NCI-H128 (cell line): ENCODE measurements around the gene SEMA5A.

Experiments used
- DNase-seq: peaks from one replicate; lab custom pipeline; 2025; ENCODE audit not compliant: unreplicated experiment; lab: John Stamatoyannopoulos, UW

SEMA5A gene, protein sequence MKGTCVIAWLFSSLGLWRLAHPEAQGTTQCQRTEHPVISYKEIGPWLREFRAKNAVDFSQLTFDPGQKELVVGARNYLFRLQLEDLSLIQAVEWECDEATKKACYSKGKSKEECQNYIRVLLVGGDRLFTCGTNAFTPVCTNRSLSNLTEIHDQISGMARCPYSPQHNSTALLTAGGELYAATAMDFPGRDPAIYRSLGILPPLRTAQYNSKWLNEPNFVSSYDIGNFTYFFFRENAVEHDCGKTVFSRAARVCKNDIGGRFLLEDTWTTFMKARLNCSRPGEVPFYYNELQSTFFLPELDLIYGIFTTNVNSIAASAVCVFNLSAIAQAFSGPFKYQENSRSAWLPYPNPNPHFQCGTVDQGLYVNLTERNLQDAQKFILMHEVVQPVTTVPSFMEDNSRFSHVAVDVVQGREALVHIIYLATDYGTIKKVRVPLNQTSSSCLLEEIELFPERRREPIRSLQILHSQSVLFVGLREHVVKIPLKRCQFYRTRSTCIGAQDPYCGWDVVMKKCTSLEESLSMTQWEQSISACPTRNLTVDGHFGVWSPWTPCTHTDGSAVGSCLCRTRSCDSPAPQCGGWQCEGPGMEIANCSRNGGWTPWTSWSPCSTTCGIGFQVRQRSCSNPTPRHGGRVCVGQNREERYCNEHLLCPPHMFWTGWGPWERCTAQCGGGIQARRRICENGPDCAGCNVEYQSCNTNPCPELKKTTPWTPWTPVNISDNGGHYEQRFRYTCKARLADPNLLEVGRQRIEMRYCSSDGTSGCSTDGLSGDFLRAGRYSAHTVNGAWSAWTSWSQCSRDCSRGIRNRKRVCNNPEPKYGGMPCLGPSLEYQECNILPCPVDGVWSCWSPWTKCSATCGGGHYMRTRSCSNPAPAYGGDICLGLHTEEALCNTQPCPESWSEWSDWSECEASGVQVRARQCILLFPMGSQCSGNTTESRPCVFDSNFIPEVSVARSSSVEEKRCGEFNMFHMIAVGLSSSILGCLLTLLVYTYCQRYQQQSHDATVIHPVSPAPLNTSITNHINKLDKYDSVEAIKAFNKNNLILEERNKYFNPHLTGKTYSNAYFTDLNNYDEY

DNA sequence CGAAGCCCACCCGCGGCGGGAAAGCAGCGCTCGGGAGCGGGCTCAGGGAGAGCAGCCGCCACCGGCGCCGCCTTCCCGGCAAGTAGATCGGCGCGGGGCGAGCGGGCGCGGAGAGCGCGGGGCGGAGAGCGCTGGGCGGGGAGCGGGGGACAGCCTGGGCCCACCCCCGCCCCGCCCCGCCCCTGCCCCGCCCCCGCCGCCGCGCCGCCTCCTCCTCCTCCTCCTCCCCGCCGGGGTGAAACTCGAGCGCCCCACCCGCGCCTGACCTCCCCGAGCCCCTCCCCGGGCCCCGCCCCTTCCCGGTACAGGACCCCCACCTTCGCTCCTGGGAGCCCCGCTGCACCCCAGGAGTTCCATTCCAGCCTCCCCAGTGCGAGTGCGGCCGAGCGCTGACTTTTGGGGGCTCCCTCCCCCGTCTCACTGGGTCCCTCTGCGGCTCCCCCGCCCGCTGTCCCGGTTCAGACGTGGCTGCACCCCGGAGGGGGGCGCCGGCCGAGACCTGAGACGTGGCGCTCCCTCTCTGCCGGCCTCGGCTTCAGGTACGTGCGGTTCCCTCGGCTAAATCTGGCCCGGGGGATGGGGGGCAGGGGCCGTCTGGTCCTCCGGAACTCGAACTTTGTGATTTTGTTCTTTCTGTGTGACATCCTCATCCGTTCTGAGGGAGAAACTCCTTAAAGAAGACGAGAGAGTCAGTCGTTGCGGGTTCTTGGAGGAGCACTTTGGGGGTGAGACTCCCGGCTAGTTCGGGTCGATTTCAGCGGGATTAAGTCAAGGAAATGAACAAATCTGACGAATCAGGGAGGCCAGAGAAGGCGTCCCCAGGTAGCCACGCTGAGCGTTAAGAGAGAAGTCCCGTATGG lies at the start of gene SEMA5A:
SEMA5A (minus strand) TSS at position 84 of the 860 bp plus-strand sequence. CDS start 166,129 bp downstream, outside the sequence.
- DNase-seq: no peak

DNA sequence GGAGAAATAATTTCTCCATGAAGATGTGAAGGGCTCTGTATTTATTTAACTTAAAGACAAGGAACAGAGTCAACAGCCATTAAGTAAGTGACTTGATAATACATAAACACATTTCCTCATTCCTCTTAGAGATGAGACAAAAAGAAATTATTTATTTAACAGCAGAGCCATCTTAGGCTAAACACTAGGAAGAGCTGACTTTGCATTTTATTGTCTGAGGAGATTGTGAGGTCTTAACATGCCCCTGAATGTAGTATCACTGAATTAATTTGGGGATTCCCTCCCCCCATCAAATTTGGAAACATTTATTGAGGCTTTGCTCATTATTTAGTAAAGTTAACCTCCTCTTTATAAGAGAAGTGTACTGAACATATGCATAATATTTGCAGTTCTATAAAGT lies 49.0 kb upstream of the SEMA5A start:
- no peak for DNase-seq

DNA sequence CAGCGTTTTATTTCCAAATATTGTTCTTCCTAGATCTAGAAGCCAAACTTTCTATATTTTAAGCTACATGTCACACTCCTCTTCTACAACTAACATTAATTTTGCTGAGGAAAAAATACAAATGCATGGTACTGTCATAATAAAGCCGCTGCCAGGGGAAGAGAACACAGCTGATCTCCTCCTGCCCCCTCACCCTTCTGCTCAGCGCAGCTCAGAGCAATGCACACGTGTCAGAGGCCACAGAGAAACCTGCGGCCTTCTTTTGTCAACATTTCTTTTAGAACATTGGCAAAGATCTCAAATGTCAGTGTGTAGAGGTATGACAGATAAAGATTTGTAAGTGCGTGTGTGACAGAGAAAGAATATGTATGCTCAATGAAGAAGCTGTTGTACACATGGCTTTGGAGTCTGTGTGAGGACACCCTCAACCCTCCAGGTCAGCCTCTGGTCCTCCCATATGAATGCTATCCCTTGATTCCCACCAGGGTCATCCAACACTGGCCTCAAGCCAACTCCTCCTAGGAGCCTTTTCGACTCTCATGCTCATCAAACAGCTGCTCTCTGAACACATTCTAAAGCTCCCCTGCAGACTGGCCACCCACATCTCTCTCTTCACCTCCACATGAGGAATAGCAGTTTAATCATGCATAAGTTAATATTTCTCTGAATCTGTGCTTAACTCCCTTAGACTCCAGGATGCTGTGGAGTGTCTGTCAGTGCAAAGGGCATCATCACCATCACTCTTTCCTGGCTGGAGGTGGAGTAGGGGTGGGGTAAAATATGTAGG lies 43.4 kb upstream of the SEMA5A start:
- DNase-seq: no peak

DNA sequence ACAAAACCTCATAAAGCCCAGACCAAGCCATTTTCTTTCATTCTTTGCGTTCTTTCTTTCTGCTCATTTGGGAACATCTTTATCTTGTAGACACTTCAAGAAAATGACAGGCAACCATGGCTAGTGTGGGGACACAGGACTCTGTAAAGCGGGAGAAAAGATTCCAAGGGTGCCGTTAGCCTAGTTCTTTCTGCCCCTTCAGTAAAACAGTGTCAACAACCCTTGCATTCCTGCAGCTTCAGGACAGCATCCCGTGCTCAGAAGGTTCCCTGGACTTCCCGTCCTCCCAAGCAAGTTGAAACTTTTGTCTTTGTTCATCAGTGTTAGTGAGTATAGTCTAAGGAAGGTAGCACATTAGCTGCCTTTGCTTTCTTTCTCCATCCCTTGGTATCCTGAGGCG lies 42.4 kb upstream of the SEMA5A start:
- DNase-seq: no peak

DNA sequence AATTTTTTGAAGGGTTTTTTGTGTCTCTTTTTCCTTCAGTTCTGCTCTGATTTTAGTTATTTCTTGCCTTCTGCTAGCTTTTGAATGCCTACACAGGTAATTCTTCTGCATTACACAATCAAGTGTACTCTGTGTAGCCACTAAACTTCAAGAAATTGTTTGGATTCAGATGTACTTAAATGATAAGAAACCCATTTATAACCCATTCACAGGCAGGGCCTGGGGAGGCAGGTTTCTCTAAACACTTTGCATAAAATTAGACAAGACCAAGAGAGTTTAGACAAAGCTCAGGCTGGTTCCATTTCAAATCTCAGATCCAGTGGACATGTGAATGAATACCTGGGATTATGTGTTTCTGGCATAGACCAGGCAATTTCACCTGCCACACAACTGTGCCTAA lies 41.3 kb upstream of the SEMA5A start:
- no peak for DNase-seq

DNA sequence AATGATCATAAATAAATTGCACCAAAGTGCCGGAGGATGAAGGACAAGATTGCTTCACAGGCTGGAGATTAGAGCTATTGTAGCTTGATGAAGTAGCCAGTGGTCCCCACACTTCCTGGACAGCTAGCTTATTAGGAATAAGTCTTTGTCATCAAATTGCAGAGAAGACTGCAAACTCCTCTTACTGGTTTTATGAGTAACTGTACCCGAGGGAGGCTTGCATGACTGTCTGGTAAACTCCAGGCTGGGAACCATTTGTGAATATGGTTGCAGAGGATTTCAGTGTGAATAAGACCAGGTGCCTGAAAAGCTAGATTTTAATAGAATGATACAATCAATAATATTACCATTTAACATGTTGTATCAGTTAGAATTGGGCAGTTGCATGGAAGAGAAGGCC lies 36.5 kb upstream of the SEMA5A start:
- DNase-seq: no peak

DNA sequence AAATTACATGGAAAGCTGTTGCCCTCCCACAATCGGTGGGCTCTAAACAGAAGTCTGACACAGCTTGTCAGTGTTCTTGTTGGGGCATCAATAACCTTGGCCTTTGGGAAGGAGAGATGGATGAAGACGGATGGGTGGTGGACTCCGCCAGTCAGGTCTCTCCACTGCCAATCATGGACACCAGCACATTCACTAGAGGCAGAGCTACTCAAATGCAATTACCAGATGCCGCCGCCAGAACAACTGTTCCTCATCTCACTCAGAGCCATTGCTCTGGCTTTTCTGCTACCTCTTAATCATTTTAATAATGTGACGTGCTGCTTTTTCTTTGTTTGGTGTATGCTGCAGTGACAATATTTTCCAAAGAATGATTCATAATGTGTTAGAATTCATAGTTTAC lies 27.9 kb upstream of the SEMA5A start:
- DNase-seq: no peak

DNA sequence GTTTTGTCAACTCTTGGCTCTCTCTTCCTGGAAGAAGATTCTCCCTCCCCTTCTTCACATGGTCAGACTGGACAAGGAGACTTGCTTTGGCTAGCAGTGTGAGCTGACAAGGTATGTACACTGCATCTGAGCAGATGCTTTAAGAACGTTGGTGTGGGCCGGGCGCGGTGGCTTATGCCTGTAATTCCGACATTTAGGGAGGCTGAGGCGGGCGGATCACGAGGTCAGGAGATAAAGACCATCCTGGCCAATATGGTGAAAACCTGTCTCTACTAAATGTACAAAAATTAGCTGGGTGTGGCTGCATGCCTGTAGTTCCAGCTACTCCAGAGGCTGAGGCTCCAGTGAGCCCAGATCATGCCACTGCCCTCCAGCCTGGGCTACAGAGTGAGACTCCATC lies 26.4 kb upstream of the SEMA5A start:
- DNase-seq: no peak

DNA sequence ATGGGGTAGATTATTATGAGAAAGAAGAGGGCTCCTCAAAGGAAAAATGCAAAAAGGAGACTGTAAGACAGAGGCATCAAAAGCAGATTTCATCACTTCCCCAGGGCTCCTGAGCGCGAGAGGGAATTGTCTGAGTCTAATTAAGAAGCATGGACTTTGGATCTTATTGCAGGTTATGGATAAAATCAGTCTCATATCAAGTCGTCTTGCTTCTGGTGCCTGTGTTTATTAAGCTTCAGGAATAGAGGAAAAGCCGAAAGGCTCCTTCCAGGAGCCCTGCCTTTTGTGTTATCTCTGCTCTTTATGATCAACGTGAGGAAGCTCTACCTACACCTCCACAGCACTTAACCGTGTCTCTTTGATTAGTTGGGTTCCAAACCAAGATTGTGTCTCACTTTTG lies 25.0 kb upstream of the SEMA5A start:
- DNase-seq: no peak

DNA sequence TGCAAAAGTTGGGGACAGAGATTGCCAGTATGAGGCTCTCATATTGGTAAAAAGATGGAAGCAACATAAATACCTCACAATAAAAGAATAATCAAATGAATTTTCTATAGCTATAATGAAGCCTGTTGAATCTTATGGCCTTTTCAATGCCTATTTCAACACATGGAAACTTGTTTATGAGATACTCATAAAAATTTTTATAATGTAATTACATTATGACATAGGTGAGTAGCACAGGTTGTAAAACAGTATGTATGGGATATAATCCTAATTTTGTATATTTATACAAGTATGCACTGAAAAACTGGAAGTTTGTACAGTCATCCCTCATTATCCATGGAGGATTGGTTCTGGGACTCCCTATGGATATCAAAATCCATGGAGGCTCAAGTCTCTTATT lies 21.2 kb upstream of the SEMA5A start:
- DNase-seq: no peak

DNA sequence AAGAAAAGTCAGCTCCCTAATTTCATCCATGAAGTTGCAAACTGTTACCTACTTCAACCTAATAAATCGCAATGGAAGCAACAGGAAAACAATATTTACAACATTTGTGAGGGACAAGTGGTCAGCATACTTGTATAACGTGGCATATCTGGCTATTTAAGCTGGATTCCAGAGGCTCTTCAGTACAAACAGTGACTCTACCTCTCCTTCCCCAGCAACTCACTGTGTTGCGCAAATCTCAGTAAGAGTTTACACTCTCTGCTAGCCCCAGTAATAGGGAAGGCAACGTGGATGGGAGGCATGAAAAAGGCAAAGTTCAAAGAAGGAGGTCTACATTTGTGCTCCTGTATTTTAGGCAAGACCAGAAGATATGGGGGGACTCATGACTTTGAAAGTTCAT lies 18.9 kb upstream of the SEMA5A start:
- no peak for DNase-seq

DNA sequence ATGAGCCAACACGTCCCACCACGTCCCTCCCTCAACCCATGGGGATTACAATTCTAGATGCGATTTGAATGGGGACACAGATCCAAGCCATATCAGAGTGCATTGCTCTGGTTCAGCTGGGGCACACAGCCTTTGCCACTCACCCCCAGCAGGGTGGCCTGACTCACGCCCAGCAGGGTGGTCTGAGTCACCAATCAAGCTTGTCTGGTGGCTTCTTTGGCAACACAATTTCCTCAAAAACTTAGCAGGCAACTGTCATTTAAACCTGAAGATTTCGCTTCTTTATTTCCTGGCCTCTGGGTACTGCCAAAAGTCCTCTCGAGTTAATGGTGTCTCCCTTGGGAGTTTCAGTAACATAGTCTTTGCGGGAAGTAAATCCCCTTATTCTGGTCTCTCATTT lies 16.3 kb upstream of the SEMA5A start:
- no peak for DNase-seq

DNA sequence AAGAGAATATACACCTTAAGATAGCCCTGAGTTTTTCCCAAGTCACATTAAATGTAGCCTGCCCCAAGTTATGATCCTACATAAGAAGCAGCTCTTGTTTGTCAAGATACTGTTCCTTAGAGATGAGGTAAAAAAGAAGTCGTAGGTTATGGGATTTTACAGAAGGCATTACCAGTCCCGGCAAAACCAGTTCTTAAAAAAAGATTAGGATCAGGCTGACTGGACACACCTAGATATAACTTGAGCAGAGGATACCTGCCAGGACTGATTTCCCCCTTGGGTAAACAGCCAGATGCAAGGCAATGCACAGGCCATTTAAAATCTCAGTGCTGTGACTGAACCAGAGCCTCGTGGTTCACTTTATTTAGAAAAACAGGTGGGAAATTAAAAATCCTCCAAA lies 14.1 kb upstream of the SEMA5A start:
- no peak for DNase-seq

DNA sequence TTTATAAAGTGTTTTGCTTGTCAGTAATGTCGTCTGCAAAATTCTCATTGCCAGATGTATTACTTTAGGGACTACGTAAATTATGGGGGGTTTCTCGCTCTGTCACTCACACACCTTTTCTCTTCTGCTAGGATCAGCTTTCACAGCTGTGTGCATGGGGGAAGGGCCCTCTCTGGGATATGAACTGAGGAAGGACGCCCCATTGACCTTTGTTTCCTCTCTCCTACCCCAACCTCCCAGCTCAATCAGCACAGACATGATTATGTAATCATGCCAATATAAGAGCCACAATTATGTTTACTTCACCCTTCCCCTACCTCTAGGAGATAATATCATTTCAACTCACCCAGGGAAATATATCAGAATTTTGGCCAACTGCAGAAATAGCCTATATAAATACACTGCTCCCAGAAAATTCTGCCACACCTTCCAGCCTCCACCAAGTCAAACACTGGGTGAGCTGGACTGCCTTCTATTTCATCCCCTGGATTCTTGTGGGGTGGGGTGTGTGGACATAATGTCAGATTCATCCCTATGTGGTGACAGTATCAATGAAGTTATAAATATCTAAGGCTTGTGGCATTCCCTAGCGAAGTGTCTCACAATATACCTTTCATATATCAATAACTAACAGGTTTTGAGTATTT lies 12.6 kb upstream of the SEMA5A start:
- DNase-seq: no peak

DNA sequence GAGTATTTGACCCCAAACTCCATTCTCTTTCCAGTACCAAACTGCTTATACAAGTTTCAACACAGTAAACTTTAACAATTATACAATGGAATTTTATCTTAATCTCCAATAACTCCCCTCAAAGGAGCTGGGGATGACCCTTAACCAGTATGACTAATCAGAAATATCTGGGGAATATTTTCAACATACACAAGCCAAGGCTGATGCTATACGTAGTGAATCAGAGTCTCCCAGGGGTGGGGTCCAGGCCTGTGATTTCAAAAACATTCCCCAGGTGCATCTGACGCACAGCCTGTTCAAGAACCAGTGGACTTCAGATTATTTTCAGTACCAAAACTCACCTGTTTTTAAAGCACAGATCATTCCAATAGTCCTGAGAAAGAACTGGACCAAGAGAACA lies 11.8 kb upstream of the SEMA5A start:
- DNase-seq: no peak

DNA sequence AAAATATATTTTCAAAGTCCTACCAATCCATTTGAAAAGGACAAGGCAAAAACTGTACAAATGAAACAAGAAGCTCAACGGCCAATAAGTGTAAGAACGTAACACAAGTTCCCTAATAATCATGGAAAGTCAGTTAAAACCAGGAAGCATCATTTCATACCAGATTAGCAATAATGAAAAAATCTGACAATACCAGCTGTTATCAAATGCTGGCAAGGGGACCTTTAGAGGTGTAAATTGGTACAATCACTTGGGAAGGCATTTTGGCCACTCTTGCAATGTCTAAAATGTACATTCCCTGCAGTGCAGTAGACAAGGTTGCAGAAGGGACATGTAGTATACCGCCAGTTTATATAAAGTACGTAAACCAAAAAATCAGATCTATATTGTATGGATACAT lies 10.1 kb upstream of the SEMA5A start:
- no peak for DNase-seq

DNA sequence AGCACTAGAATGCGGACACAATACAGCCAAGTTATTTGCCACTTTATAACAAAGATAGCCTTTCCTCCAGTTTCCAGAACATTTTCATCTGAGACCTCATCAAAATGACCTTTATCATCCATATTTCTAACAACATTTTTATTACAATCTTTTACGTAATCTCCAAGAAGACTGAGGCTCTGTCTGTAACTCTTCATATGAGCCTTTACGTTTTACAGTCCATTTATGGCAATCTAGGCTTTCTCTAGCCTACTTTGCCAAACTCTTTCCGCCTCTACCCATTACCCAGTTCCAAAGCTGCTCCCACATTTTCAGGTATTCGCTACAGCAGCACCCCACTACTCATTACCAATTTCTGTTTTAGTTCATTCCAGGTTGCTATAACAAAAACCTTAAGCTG lies 8.2 kb upstream of the SEMA5A start:
- DNase-seq: no peak

DNA sequence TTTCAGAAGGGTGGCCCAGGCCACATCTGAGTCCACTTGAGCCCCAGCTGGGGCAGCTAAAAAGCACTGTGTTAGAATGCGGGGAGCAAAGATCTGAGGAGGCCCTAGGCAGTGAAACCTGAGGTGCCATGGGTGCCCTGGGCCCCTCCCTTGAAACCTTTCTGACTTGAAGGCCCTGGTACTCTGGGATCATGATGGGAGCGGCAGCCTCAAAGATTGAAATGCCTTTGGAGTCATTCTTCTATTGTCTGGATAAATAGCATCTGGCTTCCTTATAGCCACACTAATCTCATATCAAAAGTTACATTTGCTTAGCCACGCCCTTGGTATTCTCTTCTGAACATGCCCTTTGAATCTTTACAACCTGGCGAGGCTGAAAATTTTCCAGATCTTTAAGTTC lies 7.7 kb upstream of the SEMA5A start:
- DNase-seq: no peak
